ENCODE data around the gene ANKRD24.

- TF ChIP-seq TOX (CRISPR knock-in tag; IDR thresholded peaks at IDR 0.05; ENCODE audit: borderline replicate concordance) (no peak), ZNF70 (CRISPR knock-in tag; IDR thresholded peaks at IDR 0.05) (no peak), PPARA (CRISPR knock-in tag; IDR thresholded peaks at IDR 0.05; ENCODE audit: borderline replicate concordance) (no peak), ZNF8 (CRISPR knock-in tag; IDR thresholded peaks at IDR 0.05) (no peak), GLIS3 (CRISPR knock-in tag; IDR thresholded peaks at IDR 0.05) (no peak), PATZ1 (CRISPR knock-in tag; IDR thresholded peaks at IDR 0.05; ENCODE audit: borderline replicate concordance) (no peak), ZFP30 (CRISPR knock-in tag; IDR thresholded peaks at IDR 0.05) (no peak), ZNF565 (CRISPR knock-in tag; conservative IDR thresholded peaks at IDR 0.05; ENCODE audit: low read depth) (no peak)
- TF ChIP-seq, protein P1, sequence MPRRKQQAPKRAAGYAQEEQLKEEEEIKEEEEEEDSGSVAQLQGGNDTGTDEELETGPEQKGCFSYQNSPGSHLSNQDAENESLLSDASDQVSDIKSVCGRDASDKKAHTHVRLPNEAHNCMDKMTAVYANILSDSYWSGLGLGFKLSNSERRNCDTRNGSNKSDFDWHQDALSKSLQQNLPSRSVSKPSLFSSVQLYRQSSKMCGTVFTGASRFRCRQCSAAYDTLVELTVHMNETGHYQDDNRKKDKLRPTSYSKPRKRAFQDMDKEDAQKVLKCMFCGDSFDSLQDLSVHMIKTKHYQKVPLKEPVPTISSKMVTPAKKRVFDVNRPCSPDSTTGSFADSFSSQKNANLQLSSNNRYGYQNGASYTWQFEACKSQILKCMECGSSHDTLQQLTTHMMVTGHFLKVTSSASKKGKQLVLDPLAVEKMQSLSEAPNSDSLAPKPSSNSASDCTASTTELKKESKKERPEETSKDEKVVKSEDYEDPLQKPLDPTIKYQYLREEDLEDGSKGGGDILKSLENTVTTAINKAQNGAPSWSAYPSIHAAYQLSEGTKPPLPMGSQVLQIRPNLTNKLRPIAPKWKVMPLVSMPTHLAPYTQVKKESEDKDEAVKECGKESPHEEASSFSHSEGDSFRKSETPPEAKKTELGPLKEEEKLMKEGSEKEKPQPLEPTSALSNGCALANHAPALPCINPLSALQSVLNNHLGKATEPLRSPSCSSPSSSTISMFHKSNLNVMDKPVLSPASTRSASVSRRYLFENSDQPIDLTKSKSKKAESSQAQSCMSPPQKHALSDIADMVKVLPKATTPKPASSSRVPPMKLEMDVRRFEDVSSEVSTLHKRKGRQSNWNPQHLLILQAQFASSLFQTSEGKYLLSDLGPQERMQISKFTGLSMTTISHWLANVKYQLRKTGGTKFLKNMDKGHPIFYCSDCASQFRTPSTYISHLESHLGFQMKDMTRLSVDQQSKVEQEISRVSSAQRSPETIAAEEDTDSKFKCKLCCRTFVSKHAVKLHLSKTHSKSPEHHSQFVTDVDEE (CRISPR knock-in tag; IDR thresholded peaks at IDR 0.05): no peak
Measured at GRCh38 chr19:4227771-4228170, 45.3 kb downstream of the ANKRD24 start.

All from SK-N-SH treated with all-trans-retinoic acid at 6 μM for 48 hours (cell line).